HTERT RPE-1 (cell line): ENCODE results near the gene SPINT1.

Experiments
- in situ Hi-C: fragments of 300-500 bp; cut with MboI; formaldehyde crosslinking; loops from 4 replicates; pipeline ENCODE4 v1.14.3; 2020; ENCODE audit warnings: low sequenced_read_pairs

SPINT1 gene

GRCh38 chr15:40843885-40844695 is at the start of gene SPINT1:
Gene SPINT1 (plus strand): TSS chr15:40844048. CDS start chr15:40844555, 507 bp downstream.
- in situ Hi-C loops = no loop called here

DNA sequence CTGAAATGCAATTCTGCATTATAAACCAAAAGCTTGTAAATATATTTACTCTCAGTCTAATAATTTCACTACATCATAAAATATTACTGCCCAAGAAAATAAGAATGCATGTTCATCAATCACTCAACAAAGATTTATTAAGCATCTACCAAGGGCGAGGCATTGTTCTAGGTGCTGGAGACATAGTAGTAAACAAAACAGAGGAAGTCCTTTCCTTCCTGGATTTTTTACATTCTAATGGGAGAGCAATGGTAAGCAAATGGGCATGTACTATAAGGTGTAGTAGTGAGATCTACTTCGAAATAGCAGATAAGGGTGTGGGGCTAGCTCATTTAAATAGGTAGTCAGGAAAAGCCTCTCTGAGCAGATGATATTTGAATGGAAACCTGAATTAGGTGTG is 47.8 kb upstream of the SPINT1 start:
- in situ Hi-C loops = no loop called here

DNA sequence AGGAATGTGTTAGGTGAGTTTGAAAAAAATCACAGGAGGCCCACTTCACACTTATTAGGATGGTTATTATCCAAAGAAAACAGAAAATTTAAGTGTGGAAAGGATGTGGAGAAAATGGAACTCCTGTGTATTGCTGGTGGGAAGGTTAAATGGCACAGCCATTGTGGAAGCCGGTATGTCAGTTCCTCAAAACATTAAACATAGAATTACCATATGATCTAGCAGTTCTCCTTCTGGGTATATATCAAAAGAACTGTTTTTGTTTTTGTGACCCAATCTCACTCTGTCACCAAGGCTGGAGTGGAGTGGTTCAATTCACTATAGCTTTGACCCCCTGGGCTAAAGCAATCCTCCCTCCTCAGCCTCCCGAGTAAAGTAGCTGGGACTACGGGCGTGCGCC is 47.3 kb upstream of the SPINT1 start:
- in situ Hi-C loops = no loop called here

DNA sequence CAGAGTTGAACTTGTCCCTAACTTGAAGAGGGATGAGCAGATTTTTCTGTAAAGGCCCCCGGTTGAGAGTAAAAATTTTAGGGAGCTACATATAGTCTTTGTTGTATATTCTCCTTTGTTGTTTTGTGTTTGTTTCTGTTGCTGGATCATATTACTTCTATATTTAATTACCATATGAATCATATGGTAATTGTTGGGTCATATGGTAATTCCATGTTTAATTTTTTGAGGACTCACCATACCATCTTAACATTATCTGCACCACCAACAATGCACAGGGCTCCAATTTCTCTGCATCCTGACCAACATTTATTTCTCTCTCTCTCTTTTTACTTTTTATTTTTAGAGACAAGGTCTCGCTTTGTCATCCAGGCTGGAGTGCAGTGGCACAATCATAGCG is 44.3 kb upstream of the SPINT1 start:
- in situ Hi-C loops = no loop called here

DNA sequence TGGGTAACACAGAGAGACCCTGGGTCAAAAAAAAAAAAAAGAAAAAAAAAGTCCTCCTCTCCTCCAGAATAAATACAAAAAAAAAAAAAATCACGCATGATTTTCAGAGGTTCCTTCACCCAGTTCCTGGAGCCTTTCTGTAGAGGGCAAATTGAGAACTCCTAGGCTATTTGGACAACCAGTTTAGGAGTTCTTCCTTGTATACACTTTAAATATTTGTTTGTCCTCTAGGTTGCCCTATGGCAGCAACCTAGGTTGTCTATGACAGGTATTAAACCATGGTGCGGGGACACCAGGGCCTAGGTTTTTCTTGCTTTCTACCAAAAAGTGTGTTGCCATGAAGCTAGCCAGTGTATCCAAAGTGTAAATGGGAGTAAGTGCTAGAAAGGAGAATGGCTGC is 40.8 kb upstream of the SPINT1 start:
- in situ Hi-C loops = no loop called here

DNA sequence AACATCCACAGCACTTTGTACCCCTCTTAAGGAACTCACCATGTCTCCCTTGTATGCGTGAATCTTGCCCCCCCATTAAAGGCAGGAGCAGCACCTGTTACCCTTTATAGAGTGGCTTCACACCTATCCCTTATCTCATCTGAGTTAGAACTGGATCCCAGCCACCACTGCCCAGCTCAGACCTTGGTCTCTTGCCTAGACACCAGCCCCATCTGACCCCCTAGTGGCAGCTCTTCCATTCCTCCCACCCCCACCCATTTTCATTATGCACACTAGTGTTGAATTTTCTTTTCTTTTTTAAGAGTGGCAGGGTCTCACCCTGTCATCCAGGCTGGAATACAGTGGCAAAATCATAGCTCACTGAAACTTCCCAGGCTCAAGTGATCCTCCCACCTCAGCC is 40.2 kb upstream of the SPINT1 start:
- in situ Hi-C loops = no loop called here

DNA sequence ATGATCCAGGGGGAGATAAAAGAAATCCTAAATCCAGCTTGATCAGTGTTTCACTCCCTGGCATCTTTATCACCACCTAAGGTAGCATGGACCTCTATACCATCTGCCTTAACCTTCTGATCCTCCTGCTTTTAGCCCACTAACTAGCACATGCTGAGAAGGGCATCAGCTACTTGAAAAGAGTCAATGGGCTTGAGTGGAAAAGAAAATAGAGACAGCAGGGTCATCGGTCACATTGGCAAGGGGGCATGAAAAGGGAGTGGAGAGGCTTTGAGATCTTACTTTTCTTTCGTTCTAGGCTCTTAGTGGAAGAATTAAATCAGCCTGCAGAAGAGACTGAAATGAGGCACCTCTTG is 37.2 kb upstream of the SPINT1 start:
- in situ Hi-C loops = no loop called here

GRCh38 chr15:40807028-40807887 is 36.6 kb upstream of the SPINT1 start, which contains the start of the genes DNAJC17 and ZFYVE19:
Gene DNAJC17 (minus strand): TSS chr15:40807473. CDS start chr15:40807446, 27 bp downstream.
Gene ZFYVE19 (plus strand): TSS chr15:40807089. CDS start chr15:40807590, 501 bp downstream.
- in situ Hi-C loops = no loop called here

DNA sequence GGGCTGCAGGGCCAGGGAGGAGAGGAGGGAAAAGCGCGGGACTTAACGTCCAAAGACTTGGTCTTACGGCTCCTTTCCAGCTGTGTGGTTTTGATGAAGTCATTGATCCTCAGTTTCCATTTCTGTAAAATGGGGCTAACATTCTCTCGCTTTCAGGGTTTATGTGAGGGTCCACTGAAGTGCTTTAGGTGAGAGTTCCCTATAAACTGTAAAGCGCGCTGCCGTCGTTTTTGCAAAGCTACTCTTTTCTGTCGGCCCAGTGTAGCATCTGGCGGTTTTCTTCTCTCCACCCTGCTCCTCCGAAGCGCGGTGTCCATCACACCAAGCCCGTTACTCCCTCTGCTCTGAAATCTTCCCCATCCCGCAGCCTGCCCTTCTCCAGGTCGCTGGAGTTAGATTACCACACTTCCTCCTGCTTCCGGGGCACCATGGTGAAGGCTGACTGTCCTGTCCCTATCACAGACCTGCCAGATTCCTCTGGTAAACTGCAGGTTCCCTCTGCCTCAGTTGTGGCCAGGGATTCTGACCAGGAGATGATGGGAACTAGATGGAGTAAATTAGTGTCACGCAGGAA is 35.9 kb upstream of the SPINT1 start:
- in situ Hi-C loops = no loop called here

DNA sequence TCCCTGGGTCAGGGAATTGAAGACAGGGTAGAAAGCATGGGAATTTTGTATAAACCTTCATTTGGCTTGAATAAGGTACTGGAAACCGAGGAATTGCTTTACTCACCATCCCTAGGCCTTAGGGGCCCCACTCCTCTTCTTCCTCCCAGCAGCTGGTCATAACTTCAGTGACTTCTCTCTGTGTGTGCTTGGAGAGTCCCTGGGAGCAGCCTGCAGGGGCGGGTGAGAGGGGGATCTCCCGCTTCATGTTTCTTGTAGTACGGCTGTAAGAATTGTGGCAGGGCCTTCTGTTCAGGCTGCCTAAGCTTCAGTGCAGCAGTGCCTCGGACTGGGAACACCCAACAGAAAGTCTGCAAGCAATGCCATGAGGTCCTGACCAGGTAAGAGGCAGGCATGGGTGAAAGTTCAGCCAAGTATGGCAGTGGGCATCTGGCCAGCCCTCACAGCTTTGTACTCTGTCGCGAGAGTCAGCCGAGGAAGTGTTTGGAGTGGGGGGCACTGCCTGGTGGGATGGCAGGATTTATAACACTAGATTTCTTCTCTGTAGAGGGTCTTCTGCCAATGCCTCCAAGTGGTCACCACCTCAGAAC is 34.9 kb upstream of the SPINT1 start:
- in situ Hi-C loops = no loop called here

DNA sequence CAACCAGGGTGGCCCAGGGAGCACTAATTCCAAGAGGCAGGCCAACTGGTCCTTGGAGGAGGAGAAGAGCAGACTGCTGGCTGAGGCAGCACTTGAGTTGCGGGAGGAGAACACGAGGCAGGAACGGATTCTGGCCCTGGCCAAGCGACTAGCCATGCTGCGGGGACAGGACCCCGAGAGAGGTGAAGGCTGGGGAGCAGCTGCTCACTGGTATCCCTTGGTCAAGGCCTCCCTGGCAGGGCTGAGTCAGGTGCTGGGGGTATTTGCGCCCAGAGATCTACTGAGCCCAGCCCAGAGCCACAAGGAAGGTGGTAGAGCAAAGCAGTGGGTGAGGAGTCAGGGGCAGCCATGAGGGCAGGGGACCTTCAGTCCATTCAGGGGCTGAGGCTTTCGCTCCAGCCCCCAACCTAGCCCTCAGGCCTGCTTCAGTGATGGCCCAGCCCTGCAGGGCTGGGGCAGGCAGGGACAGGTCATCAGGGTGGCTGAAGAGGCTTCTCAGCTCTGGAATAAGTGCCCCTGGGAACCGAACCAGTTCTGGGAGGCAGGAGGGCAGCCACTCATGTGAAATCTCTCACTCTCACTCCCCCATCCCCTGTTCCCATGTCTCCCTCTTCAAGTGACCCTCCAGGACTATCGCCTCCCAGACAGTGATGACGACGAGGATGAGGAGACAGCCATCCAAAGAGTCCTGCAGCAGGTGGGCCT is 31.0 kb upstream of the SPINT1 start:
- in situ Hi-C loops = no loop called here

- in situ Hi-C loops = no loop called here
These were observed 28.7 kb upstream of the SPINT1 start for GRCh38 chr15:40815042-40815698.

DNA sequence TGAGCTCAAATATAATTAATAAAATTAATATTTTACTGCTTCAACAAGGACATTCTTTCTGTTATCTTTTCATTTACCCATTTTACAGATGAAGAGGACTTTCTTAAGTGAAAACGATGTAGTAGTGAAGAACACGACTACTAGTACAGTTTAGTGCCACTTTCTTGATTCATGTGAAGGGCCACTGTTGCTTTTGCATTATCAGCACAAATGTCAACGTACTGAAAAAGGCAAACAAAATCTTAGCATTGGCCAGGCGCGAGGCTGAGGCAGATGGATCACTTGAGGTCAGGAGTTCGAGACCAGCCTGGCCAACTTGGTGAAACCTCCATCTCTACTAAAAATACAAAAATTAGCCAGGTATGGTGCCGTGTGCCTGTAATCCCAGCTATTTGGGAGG is 24.8 kb upstream of the SPINT1 start:
- in situ Hi-C loops = no loop called here

DNA sequence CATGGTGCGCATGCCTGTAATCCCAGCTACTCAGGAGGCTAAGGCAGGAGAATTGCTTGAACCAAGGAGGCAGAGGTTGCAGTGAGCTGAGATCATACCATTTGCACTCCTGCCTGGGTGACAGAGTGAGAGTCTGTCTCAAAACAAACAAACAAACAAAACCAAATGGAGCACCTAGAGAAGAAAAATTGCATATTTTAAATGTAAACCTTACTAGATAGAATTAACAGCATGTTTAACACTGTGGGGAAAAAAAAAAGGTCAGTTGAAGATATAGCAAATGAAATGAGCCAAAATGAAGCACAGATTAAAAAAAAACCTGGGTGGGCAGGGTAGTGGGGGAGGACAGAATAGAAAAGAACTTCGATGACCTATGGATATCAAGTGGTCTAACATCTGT is 22.7 kb upstream of the SPINT1 start:
- in situ Hi-C loops = no loop called here

- in situ Hi-C loops = no loop called here
These were observed 20.1 kb upstream of the SPINT1 start for GRCh38 chr15:40823572-40824343.

DNA sequence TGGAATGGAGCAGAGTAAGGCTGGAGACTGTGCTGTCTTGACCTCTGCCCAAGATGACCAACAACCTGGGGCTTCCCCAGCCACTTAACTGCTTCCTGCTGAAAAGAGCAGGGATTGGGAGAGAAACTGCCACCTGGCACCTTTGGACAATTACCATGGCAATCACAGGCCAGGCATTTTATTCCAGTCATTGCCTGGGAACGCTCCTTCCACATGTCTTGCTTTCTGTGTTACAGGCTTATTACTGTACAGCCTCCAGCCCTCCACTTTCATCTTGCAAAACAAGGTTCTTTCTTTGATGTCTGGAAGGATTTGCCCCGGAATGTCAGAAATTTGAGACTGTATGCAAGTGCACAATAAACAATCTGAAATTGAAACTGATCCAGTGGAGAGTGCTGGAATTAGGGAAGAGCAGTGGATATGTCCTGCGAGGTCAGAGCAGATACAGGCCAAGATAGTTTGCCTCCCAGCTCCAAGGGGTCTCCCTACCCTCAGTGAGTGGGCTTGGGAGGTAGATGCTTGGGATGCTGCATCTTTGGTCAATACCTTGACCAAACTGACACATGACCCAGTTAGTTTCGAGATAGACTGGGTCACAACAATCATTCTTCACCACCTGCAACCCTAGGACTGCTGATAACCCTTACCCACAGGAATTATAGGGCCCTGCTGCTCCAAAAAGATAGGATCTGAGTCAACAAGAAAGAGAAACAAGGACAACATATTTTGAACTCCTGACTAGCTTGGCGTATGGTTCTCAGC is 18.0 kb upstream of the SPINT1 start:
- in situ Hi-C loops = no loop called here

GRCh38 chr15:40826423-40827075 is 17.3 kb upstream of the SPINT1 start:
- in situ Hi-C loops = no loop called here

DNA sequence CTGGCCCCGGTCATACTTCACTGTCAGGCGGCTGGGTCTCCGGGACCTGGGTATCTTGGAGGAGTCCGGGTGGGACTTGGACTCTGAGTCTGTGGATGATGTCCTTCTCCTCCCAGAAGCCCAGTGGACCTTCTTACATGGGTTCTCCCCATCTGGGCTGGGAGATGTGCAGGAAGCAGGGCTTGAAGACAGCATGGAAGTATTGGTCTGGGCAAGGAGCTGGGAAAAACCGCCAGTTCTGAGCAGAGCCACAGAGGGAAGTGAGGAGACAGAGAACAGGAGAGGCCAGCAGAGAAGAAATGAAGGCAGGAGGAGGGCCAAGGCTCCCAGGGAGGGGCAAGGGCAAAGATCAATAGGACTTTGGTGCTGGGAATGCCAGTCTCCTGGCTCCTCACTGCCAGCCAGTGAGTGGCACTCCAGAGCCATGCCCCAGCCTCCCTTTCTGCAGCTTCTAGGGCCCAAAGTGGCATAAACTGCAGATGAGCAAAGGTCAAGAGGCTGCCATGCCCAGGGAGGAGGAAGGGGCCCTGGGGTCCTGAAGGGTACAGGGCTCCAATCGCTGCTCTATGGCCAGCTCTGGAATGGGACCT is 15.3 kb upstream of the SPINT1 start, which contains the start of gene PPP1R14D:
Gene PPP1R14D, minus strand, starts transcription at position 262 of the 590 bp plus-strand sequence. Its CDS starts 67 bp downstream, at position 195.
- in situ Hi-C loops = no loop called here
